Adipocyte (in vitro differentiated cells): ENCODE measurements around the gene AMPD1.

ENCODE experiments used
- DNase-seq: peaks from one replicate; pipeline ENCODE4 v3.0.0-alpha.2; 2015; ENCODE audit warnings: low read depth
- H3K27me3 ChIP-seq: replicated peaks from 2 replicates; pipeline ENCODE4 v1.7.0; 2013; ENCODE audit warnings: mild to moderate bottlenecking, low read length, moderate library complexity; ENCODE audit not compliant: control insufficient read depth, insufficient read depth
- H3K36me3 ChIP-seq: 2 replicates; pipeline ENCODE4 v1.7.0; 2013; ENCODE audit warnings: low read length, mild to moderate bottlenecking, moderate library complexity; ENCODE audit not compliant: control insufficient read depth, insufficient read depth, severe bottlenecking
- H3K4me1 ChIP-seq: 2 replicates; pipeline ENCODE4 v1.7.0; 2013; ENCODE audit warnings: mild to moderate bottlenecking, low read length, moderate library complexity; ENCODE audit not compliant: control insufficient read depth, insufficient read depth
- H3K4me3 ChIP-seq: 2 replicates; pipeline ENCODE4 v1.7.0; 2013; ENCODE audit warnings: mild to moderate bottlenecking, low read length, moderate library complexity
- H3K9ac ChIP-seq: 2 replicates; pipeline ENCODE4 v1.7.0; 2013; ENCODE audit warnings: mild to moderate bottlenecking, low read length, moderate library complexity
- H3K9me3 ChIP-seq: 2 replicates; pipeline ENCODE4 v1.7.0; 2013; ENCODE audit warnings: mild to moderate bottlenecking, low read length, moderate library complexity; ENCODE audit not compliant: control insufficient read depth

Gene AMPD1

DNA sequence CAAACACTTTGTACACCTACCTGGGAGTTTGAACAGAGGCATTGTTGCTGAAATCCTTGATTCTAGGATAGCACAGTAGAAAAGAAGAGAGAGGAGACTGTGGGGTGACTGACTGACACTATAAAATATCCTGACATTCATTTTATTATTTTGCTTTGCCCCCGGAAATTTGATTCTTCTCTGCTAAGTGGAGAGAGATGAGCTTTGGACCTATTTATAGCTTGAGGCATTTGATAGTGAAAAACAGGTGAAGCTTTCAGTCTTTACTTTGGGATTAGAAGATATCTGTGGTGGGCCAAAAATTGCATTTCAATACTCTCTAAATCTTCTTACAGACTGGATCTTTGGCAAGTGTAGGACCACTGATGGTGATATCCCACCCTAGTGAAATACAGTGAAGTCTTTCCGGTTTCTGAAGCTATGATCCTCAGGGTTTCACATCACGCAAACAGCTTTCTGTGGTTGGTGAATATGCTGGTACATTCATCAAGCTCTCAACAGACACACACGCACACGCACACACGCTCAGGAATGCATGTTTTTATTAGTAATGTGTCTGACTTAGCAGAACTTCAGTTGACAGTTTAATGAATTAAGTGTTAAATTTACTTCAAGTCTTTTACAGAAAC is at the start of gene AMPD1:
Gene AMPD1 (minus strand): TSS at position 117 of the 629 bp plus-strand sequence. CDS start 75 bp downstream, at position 42.
- no peak within 1 kb of the TSS for H3K4me3 ChIP-seq

DNA sequence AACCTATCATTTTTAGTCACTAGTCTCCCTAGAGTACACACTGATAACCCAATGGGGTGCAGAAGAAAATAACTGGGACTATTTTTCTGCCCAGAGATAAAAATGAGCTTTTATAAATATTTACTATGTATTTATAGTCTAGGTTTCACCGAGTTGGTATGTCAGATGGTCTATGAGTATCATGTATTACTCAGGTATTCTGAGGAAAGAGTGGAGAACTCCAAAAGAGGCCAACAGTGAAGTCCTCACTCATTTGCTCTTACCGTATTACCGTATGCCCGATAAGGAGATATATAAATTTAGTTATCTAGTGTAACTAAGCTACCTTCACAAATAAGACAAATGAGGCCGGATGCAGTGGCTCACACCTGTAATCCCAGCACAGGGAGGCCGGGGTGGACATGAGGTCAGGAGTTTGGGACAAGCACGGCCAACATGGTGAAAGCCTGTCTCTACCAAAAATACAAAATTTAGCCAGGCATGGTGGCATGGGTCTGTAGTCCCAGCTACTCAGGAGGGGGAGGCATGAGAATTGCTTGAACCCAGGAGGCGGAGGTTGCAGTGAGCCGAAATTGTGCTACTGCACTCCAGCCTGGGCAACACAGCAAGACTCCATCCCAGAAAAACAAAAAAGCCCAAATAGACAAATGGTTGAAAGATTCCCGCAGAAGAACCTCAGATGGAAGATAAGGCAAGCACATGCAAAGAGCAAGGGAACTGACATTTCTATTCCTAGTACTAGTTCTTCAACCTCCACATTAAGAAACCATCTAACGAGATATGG is 46.8 kb upstream of the AMPD1 start:
- no peak overlapping the region for H3K4me3 ChIP-seq
- H3K36me3 ChIP-seq = peaks cover 92% of the 10 kb centered on the region
- H3K4me1 ChIP-seq = peaks cover 9% of the 10 kb centered on the region
- no peak overlapping the region for H3K9ac ChIP-seq
- no peak for DNase-seq
- no peaks in the 10 kb centered on the region for H3K9me3 ChIP-seq
- H3K27me3 ChIP-seq = no peaks in the 10 kb centered on the region

More for the DNA sequence above, at the start of gene AMPD1:
- Histone ChIP-seq H3K9ac (no peak within 1 kb of the TSS), H3K4me1 (no peaks in the 10 kb centered on the region), H3K9me3 (no peaks in the 10 kb centered on the region), H3K27me3 (no peaks in the 10 kb centered on the region), H3K36me3 (no peaks in the 10 kb centered on the region)
- no peak for DNase-seq

DNA sequence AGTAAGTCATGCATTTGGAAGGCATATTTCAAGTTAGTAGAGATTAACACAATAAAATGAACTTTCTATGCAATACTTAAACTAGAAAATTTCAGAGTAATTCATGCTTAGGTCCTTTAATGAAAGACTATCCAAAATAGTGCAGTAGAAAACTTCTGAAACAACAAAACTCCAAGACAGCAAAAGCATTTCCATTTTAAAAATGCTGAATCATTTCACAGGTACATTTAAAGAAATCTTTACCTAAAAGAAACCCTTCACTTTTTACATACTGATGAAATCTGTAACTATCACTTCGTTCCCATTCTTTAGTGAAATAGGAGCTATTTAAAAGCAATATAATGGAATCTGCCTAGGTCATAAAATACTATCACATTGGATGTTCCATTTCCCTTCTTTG is 45.0 kb upstream of the AMPD1 start:
- no peaks in the 10 kb centered on the region for H3K9me3 ChIP-seq
- H3K27me3 ChIP-seq = no peaks in the 10 kb centered on the region
- DNase-seq = no peak
- H3K9ac ChIP-seq = no peak overlapping the region
- H3K4me3 ChIP-seq = no peak overlapping the region
- peaks cover 3% of the 10 kb centered on the region for H3K4me1 ChIP-seq
- H3K36me3 ChIP-seq = peaks cover 92% of the 10 kb centered on the region

DNA sequence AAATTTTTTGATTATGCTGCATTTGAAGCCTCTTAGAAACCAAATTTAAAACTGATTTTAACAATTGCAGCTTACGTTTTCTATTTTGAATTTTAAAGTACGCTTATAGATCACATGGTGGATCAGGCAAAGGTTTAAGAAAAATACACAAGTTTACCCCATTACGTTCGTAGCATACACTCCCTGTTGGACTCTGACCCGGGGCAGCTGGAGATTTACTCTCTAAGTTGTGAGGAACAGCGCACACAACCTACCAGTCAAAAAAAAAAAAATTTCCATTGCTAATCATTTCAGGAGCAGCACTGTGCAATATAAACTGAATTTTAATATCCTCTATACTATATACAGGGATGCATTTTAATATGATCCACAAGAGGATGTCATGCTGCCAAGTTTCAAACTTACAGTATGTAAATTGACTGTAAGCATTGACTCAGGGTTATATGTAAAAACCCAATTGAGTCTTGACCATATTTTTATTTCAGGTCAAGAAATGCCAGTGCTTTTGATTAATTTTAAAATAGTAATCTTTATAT is 42.0 kb upstream of the AMPD1 start:
- DNase-seq = no peak
- Histone ChIP-seq H3K27me3 (no peaks in the 10 kb centered on the region), H3K36me3 (peaks cover 95% of the 10 kb centered on the region), H3K9ac (no peak overlapping the region), H3K4me3 (no peak overlapping the region), H3K4me1 (no peaks in the 10 kb centered on the region), H3K9me3 (no peaks in the 10 kb centered on the region)

DNA sequence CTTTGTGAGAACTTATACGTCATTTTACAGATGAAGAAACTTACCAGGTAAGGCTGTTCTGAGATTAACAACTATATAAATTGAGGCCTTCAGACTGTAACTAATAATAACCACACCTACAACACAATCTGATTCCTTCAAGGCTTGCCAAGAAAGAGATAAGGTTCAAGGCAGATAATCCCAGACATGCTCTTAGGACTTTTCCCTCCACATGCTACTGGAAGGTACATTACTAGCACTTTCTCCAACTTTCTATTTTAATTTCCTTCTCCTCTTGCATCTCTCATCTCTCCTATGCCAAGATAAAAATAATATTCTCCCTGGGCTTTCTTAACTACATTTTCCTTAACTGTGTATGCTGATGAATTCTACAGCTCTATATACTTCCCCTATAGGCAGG is 40.1 kb upstream of the AMPD1 start:
- Histone ChIP-seq H3K4me3 (no peak overlapping the region), H3K4me1 (peaks cover 9% of the 10 kb centered on the region), H3K36me3 (peaks cover 95% of the 10 kb centered on the region), H3K9me3 (no peaks in the 10 kb centered on the region), H3K9ac (no peak overlapping the region), H3K27me3 (no peaks in the 10 kb centered on the region)
- DNase-seq = no peak

DNA sequence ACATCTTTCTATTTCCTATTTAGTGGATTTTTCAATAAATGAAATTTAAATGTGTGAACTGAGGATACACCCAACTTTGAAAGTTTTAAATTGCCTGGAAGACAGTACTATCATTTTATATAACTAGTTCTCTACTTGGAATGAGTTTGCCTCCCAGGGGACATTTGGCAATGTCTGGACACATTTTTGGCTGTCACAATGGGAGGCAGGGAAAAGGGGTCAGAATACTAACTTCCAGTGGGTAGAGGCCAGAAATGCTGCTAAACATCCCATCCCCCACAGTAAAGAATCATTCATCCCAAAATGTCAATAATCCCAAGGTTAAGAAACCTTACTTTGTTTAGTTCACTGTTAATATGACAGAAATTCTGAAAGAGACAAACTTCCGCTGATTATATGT is 34.4 kb upstream of the AMPD1 start:
- Histone ChIP-seq H3K36me3 (peaks cover 95% of the 10 kb centered on the region), H3K4me1 (peaks cover 25% of the 10 kb centered on the region), H3K9ac (no peak overlapping the region)

GRCh38 chr1:114728553-114728952 is 33.2 kb upstream of the AMPD1 start:
- peaks cover 25% of the 10 kb centered on the region for H3K4me1 ChIP-seq
- no peak overlapping the region for H3K4me3 ChIP-seq
- H3K9me3 ChIP-seq = no peaks in the 10 kb centered on the region
- no peak overlapping the region for H3K9ac ChIP-seq
- H3K36me3 ChIP-seq = peaks cover 95% of the 10 kb centered on the region
- no peak for DNase-seq
- no peaks in the 10 kb centered on the region for H3K27me3 ChIP-seq

More for the DNA sequence above, 34.4 kb upstream of the AMPD1 start:
- Histone ChIP-seq H3K9me3 (no peaks in the 10 kb centered on the region), H3K4me3 (no peak overlapping the region), H3K27me3 (no peaks in the 10 kb centered on the region)
- no peak for DNase-seq

GRCh38 chr1:114725230-114725629 is 29.9 kb upstream of the AMPD1 start:
- no peak overlapping the region for H3K4me3 ChIP-seq
- peaks cover 95% of the 10 kb centered on the region for H3K36me3 ChIP-seq
- no peak for DNase-seq
- peaks cover 14% of the 10 kb centered on the region for H3K4me1 ChIP-seq
- H3K9me3 ChIP-seq = no peaks in the 10 kb centered on the region
- H3K27me3 ChIP-seq = no peaks in the 10 kb centered on the region
- H3K9ac ChIP-seq = no peak overlapping the region

GRCh38 chr1:114723915-114724314 is 28.6 kb upstream of the AMPD1 start:
- Histone ChIP-seq H3K4me3 (no peak overlapping the region), H3K27me3 (no peaks in the 10 kb centered on the region), H3K36me3 (peaks cover 100% of the 10 kb centered on the region), H3K9me3 (no peaks in the 10 kb centered on the region), H3K4me1 (peaks cover 12% of the 10 kb centered on the region), H3K9ac (no peak overlapping the region)
- no peak for DNase-seq

- no peaks in the 10 kb centered on the region for H3K9me3 ChIP-seq
- no peak overlapping the region for H3K4me3 ChIP-seq
- DNase-seq = no peak
- no peak overlapping the region for H3K9ac ChIP-seq
- H3K36me3 ChIP-seq = peaks cover 100% of the 10 kb centered on the region
- H3K4me1 ChIP-seq = peaks cover 11% of the 10 kb centered on the region
- H3K27me3 ChIP-seq = no peaks in the 10 kb centered on the region
Observed at GRCh38 chr1:114723457-114723856, 28.1 kb upstream of the AMPD1 start.

DNA sequence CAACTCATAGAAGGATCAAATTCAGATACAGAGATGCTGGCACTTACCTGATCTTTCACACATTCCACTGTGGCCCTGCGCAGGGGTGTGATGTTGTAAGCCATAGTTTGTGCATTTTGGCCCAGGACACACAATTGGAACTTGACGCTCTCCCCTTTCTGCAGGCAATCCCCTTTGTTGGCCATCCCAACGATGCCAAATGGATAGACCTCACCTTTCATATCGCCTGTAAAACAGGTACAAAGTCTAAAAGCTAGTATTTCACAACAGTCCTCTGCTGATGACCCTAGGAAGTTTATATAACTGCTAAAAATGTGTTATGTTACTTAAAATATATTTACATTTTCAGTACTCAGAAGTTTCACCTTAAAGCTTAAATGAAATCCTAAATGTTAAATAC is 25.1 kb upstream of the AMPD1 start:
- peaks cover 83% of the 10 kb centered on the region for H3K36me3 ChIP-seq
- no peak overlapping the region for H3K9ac ChIP-seq
- H3K27me3 ChIP-seq = no peaks in the 10 kb centered on the region
- no peak for DNase-seq
- peaks cover 18% of the 10 kb centered on the region for H3K4me1 ChIP-seq
- H3K9me3 ChIP-seq = no peaks in the 10 kb centered on the region
- no peak overlapping the region for H3K4me3 ChIP-seq
